Measurements from ENCODE around the gene TACC2.

TACC2 gene

DNA sequence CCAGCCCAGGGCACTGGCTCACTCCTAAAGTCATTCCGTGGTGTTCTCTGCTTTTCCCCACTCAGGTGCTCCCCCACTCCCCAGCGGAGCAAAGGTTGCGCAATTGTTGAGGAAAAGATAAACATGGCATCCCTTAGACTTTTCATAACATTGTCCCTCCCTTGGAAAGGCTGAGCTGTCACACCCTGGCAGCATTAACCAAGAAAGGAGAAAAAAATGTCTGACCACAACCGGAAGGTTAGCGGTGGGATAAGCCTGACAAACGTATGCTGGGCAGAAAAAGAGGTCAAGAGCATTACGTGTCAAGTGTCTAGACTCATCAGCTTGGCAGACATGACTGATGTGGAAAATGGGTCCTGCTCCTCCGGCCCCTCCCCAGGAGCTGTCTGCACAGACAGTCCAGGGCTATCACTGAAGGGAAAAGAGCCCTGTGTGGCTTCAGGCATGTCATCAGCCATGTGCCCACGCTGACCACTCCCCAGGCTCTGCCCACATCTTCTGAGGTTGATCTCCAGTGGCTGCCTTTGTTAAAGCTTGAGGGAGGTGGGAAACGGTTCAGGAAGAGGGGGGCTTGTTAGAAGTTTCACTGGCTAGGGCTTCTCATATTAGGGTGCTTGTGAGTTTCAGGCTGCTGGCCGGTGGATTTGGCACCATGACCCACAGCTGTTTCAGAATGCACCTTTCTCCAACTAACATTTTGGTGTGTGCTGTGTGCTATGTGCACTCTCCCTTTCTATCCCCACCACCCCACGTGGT is 312.3 kb downstream of the TACC2 start:
- no peak for DNase-seq

- no peak for DNase-seq
Measured at GRCh38 chr10:122301811-122302115, 312.8 kb downstream of the TACC2 start.

GRCh38 chr10:122302315-122302714 is 313.4 kb downstream of the TACC2 start:
- DNase-seq = no peak

DNA sequence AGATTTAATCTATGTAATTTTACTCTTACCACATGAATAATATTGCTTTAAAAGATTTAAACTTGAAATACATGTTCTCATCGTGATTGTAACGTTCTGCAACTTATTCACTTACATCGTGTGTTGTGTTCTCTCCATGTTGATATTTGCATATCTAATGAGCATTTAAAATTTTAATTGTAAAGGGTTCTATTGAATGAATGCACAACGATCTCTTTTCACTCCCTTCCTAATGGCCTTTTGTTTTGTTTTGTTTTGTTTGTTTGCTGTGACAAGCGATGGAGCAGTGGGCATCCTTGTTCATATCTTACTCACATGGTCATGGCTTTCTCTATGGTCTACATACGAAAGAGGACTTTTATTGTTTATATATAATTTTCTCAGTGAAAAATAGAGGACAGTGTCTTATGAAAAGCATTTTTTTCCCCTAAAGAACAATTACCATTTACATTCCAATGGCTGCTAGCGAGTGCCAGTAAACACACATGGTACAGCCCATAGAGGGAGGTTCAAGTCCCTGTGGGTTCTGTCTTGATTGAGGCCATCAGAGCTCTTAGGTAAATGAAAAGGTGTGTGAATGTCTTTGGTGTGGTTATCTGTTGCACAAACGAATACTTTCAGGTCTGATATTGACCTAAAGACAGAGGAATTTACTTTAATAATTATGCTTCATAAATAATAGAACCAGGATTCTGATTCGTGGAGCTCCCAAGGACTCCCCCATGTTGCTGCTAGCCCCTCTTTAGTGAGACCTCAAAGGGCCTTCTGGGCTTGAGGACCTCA is 314.5 kb downstream of the TACC2 start:
- no peak for DNase-seq
